Thyroid gland (tissue), 4 donors: ENCODE results near the gene WNT9A.

Source experiments
- POLR2A ChIP-seq, 2 donors: fragments of 450-650 bp; IDR thresholded peaks; one replicate each; pipeline ENCODE4 v1.6.1; 2017; ENCODE audit warnings: antibody characterized with exemption in 2 of 2, mild to moderate bottlenecking in 2 of 2, moderate library complexity in 1 of 2
- TF ChIP-seq, protein P1 (sequence below), 6 experiments: fragments of 200-600 bp in 3 of 6; fragments of 450-650 bp in 3 of 6; sonication (generic) in 3 of 6; IDR thresholded peaks; one replicate each; pipeline ENCODE4 v1.5.1; 2016 to 2019; ENCODE audit warnings: antibody characterized with exemption in 6 of 6, mild to moderate bottlenecking in 2 of 6, inconsistent platforms in 1 of 6, moderate library complexity in 1 of 6

DNA sequence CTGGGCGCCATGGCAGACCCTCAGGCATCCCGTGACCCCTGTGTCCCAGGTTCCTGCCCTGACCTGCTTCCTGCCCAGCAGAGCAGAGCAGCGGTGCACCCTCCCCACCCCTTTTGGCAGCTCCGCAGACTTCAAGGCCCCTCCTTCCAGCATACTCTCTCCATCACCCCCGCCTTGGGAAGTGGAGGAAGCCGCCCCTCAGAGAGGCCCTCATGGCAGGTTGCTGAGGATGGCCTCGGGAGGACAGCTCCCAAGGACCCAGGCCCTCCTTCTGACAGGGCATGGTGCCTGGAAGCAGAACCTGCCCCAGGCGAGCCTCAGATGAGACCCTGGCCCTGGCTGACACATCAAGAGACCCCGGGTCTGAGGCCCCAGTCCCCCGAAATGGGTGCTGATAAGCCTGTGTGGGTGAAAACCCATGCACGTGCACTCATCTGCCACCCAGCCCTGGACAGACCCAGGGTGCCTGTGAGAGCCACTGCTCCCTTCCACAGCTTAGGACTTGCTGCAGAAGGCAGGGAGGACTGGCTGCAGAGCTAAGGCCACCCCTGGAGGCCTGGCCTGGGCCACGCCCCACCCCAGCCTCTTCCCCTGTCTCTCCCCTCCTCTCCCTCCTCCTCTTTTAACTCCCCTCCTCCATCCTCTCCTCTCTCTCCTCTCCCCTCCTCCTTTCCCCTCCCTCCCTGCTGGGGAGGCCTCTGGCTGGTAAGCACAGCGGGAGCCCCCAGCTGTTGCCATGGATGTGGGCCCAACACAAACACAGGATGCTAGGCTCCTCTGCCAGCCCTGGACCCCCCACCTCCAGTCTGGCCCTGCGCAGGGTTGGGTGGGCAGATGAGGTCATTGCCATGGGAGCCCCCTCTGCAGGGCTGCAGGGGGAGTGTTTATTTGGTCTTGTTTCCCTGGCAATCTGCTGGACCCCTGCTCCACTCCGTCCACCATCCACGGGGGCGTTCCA, 33.7 kb downstream of the WNT9A start:
- TF ChIP-seq POLR2A (IDR thresholded peaks at IDR 0.05): no peak
- TF ChIP-seq, protein P1, sequence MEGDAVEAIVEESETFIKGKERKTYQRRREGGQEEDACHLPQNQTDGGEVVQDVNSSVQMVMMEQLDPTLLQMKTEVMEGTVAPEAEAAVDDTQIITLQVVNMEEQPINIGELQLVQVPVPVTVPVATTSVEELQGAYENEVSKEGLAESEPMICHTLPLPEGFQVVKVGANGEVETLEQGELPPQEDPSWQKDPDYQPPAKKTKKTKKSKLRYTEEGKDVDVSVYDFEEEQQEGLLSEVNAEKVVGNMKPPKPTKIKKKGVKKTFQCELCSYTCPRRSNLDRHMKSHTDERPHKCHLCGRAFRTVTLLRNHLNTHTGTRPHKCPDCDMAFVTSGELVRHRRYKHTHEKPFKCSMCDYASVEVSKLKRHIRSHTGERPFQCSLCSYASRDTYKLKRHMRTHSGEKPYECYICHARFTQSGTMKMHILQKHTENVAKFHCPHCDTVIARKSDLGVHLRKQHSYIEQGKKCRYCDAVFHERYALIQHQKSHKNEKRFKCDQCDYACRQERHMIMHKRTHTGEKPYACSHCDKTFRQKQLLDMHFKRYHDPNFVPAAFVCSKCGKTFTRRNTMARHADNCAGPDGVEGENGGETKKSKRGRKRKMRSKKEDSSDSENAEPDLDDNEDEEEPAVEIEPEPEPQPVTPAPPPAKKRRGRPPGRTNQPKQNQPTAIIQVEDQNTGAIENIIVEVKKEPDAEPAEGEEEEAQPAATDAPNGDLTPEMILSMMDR (IDR thresholded peaks at IDR 0.05): no peak
